GM12878 (cell line): Measurements from ENCODE around the gene ATG5. TPM values are rescaled to one million over a fixed set of nuclear protein-coding genes. Genes with fewer than 3 reads are reported as not detected.

Source experiments
- ATAC-seq: fragments of 200-7000 bp; cut with Tn5 transposase; 3 replicates; pipeline ENCODE4 v1.9.1; 2020; ENCODE audit warnings: mild to moderate bottlenecking, moderate library complexity
- BruUV-seq: library from RNA; stranded (reverse); fragments of 400-500 nt; replicated peaks from 2 replicates; lab custom pipeline; 2021; lab: Mats Ljungman, UMichigan
- CTCF ChIA-PET: fragments of 300-600 bp; sonication (Branson Sonifier 250); formaldehyde crosslinking; extraction: SDS; loops from one replicate; lab custom pipeline; 2021; ENCODE audit warnings: inconsistent platforms; lab: Yijun Ruan, JAX
- POLR2A ChIA-PET: fragments of 350-600 bp; formaldehyde crosslinking; extraction: SDS; loops from one replicate; lab custom pipeline; 2021; ENCODE audit warnings: inconsistent platforms; lab: Charles Lee
- RAD21 ChIA-PET: fragments of 300-600 bp; sonication (Branson Sonifier 250); formaldehyde crosslinking; loops from one replicate; lab custom pipeline; 2023; ENCODE audit warnings: antibody characterized with exemption; ENCODE audit not compliant: unreplicated experiment; lab: Charles Lee
- SMC1A ChIA-PET: fragments of 300-600 bp; sonication (Branson Sonifier 250); formaldehyde crosslinking; loops from one replicate; lab custom pipeline; 2023; ENCODE audit not compliant: unreplicated experiment, uncharacterized antibody; lab: Charles Lee
- DNase-seq: peaks from one replicate; pipeline ENCODE4 v3.0.0-alpha.2; 2011; ENCODE audit warnings: low read depth, low spot score
- FAIRE-seq: peaks from 3 replicates; lab custom pipeline; 2011; peaks lifted over from hg19 to GRCh38; lab: Jason Lieb, UNC
- H2AFZ ChIP-seq: 2 replicates; pipeline ENCODE4 v1.6.0; 2011; ENCODE audit warnings: low read depth, low read length, control low read depth; ENCODE audit not compliant: control insufficient read depth
- H3K27ac ChIP-seq: 2 replicates; pipeline ENCODE4 v1.5.1; 2011; ENCODE audit warnings: control low read depth; ENCODE audit not compliant: control insufficient read depth, insufficient read depth
- H3K27me3 ChIP-seq, 2 experiments: replicated peaks in 1 of 2; 2 replicates each; pipeline versions ENCODE4 v1.6.0 to v1.6.1; 2011; ENCODE audit warnings: low read length in 1 of 2; ENCODE audit not compliant: control insufficient read depth in 2 of 2, insufficient read depth in 2 of 2
- H3K36me3 ChIP-seq, 2 experiments: 2 replicates each; pipeline ENCODE4 v1.5.1; 2011; ENCODE audit warnings: low read length in 1 of 2; ENCODE audit not compliant: control insufficient read depth in 2 of 2, insufficient read depth in 2 of 2
- H3K4me1 ChIP-seq: 2 replicates; pipeline ENCODE4 v1.6.1; 2011; ENCODE audit warnings: mild to moderate bottlenecking, low read length, moderate library complexity, mixed read lengths; ENCODE audit not compliant: control insufficient read depth, insufficient read depth
- H3K4me2 ChIP-seq: 2 replicates; pipeline ENCODE4 v1.6.0; 2011; ENCODE audit warnings: control low read depth; ENCODE audit not compliant: control insufficient read depth, insufficient read depth
- H3K4me3 ChIP-seq: fragments of 200-600 bp; sonication (generic); 2 replicates; pipeline ENCODE4 v1.5.1; 2016
- H3K79me2 ChIP-seq: 2 replicates; pipeline ENCODE4 v1.6.0; 2011; ENCODE audit warnings: low read length; ENCODE audit not compliant: control insufficient read depth, insufficient read depth
- H3K9ac ChIP-seq: 2 replicates; pipeline ENCODE4 v1.8.0; 2011; ENCODE audit warnings: low read length, control low read depth, mixed read lengths; ENCODE audit not compliant: control insufficient read depth, insufficient read depth
- H3K9me3 ChIP-seq: replicated peaks from 3 replicates; pipeline ENCODE4 v1.5.1; 2011; ENCODE audit warnings: mild to moderate bottlenecking, low read length; ENCODE audit not compliant: control insufficient read depth, insufficient read depth
- H4K20me1 ChIP-seq: 2 replicates; pipeline ENCODE4 v1.6.0; 2011; ENCODE audit not compliant: control insufficient read depth, insufficient read depth
- BACH1 ChIP-seq: fragments of 450-650 bp; IDR thresholded peaks from 2 replicates; pipeline ENCODE4 v1.6.1; 2017; ENCODE audit warnings: mild to moderate bottlenecking, borderline replicate concordance
- BRCA1 ChIP-seq: IDR thresholded peaks from 2 replicates; pipeline ENCODE4 v1.6.1; 2011; ENCODE audit warnings: low read depth, low read length, improper control_type of control experiment
- CBX5 ChIP-seq: sonication (generic); IDR thresholded peaks from 2 replicates; pipeline ENCODE4 v1.6.1; 2016; ENCODE audit warnings: low read depth, moderate library complexity, mild to moderate bottlenecking, inconsistent platforms
- ELK1 ChIP-seq: IDR thresholded peaks from 2 replicates; pipeline ENCODE4 v1.6.1; 2012; ENCODE audit warnings: low read depth, low read length, improper control_type of control experiment
- FOXK2 ChIP-seq: fragments of 450-650 bp; IDR thresholded peaks from 2 replicates; pipeline ENCODE4 v1.6.1; 2017; ENCODE audit warnings: mild to moderate bottlenecking, moderate library complexity
- GATAD2B ChIP-seq: fragments of 450-650 bp; conservative IDR thresholded peaks from 2 replicates; pipeline ENCODE4 v1.6.1; 2017; ENCODE audit warnings: low read depth, mild to moderate bottlenecking, moderate library complexity
- IKZF2 ChIP-seq, 2 experiments: fragments of 450-650 bp; IDR thresholded peaks; 2 replicates each; pipeline ENCODE4 v1.6.1; 2017; ENCODE audit warnings: mild to moderate bottlenecking in 2 of 2, moderate library complexity in 2 of 2
- MYB ChIP-seq: fragments of 150-350 bp; IDR thresholded peaks from 2 replicates; pipeline ENCODE4 v1.6.1; 2014; ENCODE audit warnings: mild to moderate bottlenecking, low read depth, low read length, borderline replicate concordance
- MYC ChIP-seq: IDR thresholded peaks from 2 replicates; pipeline ENCODE4 v1.6.1; 2011; ENCODE audit warnings: mild to moderate bottlenecking, low read length, moderate library complexity, inconsistent platforms; ENCODE audit not compliant: insufficient read depth, insufficient replicate concordance, insufficient read length, severe bottlenecking
- NFIC ChIP-seq: IDR thresholded peaks from 2 replicates; pipeline ENCODE4 v1.6.1; 2012; ENCODE audit warnings: low read depth, mild to moderate bottlenecking, inconsistent platforms, low read length, moderate library complexity
- NR2F1 ChIP-seq: fragments of 450-650 bp; conservative IDR thresholded peaks from 2 replicates; pipeline ENCODE4 v1.6.1; 2017; ENCODE audit warnings: mild to moderate bottlenecking
- PML ChIP-seq: IDR thresholded peaks from 2 replicates; pipeline ENCODE4 v1.6.1; 2012; ENCODE audit warnings: low read length, inconsistent platforms
- RAD51 ChIP-seq: fragments of 450-650 bp; IDR thresholded peaks from 2 replicates; pipeline ENCODE4 v1.6.1; 2016; ENCODE audit warnings: moderate library complexity, mild to moderate bottlenecking, inconsistent platforms
- RBBP5 ChIP-seq: fragments of 200-600 bp; sonication (generic); conservative IDR thresholded peaks from 2 replicates; pipeline ENCODE4 v1.6.1; 2016
- SMC3 ChIP-seq: IDR thresholded peaks from 2 replicates; pipeline ENCODE4 v1.6.1; 2011; ENCODE audit warnings: low read length, improper control_type of control experiment, borderline replicate concordance
- SRF ChIP-seq, 2 experiments: IDR thresholded peaks; 2 replicates each; pipeline ENCODE4 v1.6.1; 2011; ENCODE audit warnings: low read depth in 2 of 2, low read length in 2 of 2, mild to moderate bottlenecking in 1 of 2, moderate library complexity in 1 of 2
- TCF7 ChIP-seq: IDR thresholded peaks from 2 replicates; pipeline ENCODE4 v1.6.1; 2014; ENCODE audit warnings: antibody characterized with exemption, borderline replicate concordance
- ZBED1 ChIP-seq: IDR thresholded peaks from 2 replicates; pipeline ENCODE4 v1.6.1; 2016; ENCODE audit warnings: borderline replicate concordance
- ZSCAN29 ChIP-seq: fragments of 450-650 bp; IDR thresholded peaks from 2 replicates; pipeline ENCODE4 v1.6.1; 2017; ENCODE audit warnings: mild to moderate bottlenecking, moderate library complexity
- WGBS: methylation state at CpG from one replicate; pipeline ENCODE4 v1.1.6; 2016; ENCODE audit warnings: low lambda C conversion rate; ENCODE audit not compliant: insufficient replicate concordance, insufficient coverage; ENCODE audit errors: missing lambda C conversion rate; 5-methylcytosine and 5-hydroxymethylcytosine counted together
- in situ Hi-C: fragments of 300-500 bp; cut with MboI; formaldehyde crosslinking; loops from 9 replicates; pipeline ENCODE4 v1.14.3; 2018; ENCODE audit warnings: mixed read lengths
- intact Hi-C: fragments of 100-400 bp; cut with micrococcal nuclease; formaldehyde crosslinking; loops from one replicate; pipeline ENCODE4 v1.14.2; 2022; ENCODE audit not compliant: unreplicated experiment
- polyA plus RNA-seq, 11 experiments: library from polyadenylated mRNA; depleted of rRNA in 4 of 11; unstranded in 6 of 11; stranded (reverse) in 5 of 11; fragments of >200 nt; fragmentation: Nextera tagmentation in 4 of 11; fragmentation: Illumina TruSeq in 1 of 11; extraction: Ambion mirVana in 4 of 11; extraction: Trizol in 1 of 11; gene quantifications; 1 replicate in 1 of 11; 2 replicates in 10 of 11; pipeline versions ENCODE4 v1.2.1 to v1.2.3, GENCODE V29; 2011 to 2016; ENCODE audit warnings: inconsistent platforms in 2 of 11, missing spikeins in 2 of 11, low read depth in 1 of 11
- total RNA-seq, 4 experiments: library from RNA; depleted of rRNA in 3 of 4; stranded (reverse); fragments of >200 nt in 3 of 4; fragmentation: Illumina TruSeq in 1 of 4; extraction: Trizol in 1 of 4; gene quantifications; 2 replicates each; pipeline versions ENCODE4 v1.2.1 to v1.2.3, GENCODE V29; 2013 to 2021
- TF ChIP-seq, protein P1 (sequence below): fragments of 450-650 bp; formaldehyde crosslinking; IDR thresholded peaks from 2 replicates; pipeline ENCODE4 v1.5.0; 2022; ENCODE audit warnings: mild to moderate bottlenecking, missing genetic modification characterization
- TF ChIP-seq, protein P2 (sequence below): IDR thresholded peaks from 2 replicates; pipeline ENCODE4 v1.6.1; 2012; ENCODE audit warnings: low read depth, low read length, improper control_type of control experiment

Gene ATG5
- total and polyA plus RNA-seq, 10 of the 15 experiments (the other 5 are each of a cell fraction or from before 2014, with no cell fraction given) = 12.9 to 51.8 (median 23.9) TPM

- no peak for TF ChIP-seq MYB
- TF ChIP-seq ZSCAN29 = no peak
- no peak for TF ChIP-seq SMC3
- TF ChIP-seq NR2F1 = no peak
- TF ChIP-seq TCF7 = no peak
- no peak for TF ChIP-seq CBX5
- no peak for TF ChIP-seq ELK1
- TF ChIP-seq ZBED1 = no peak
Observed at GRCh38 chr6:106145144-106145543, 180.4 kb downstream of the ATG5 start (continued).

- no peak for ATAC-seq
- whole genome bisulfite sequencing = 97% methylated on average over 12 of the region's 12 CpGs
- intact Hi-C loops (loop anchor here (2.0 kb wide), 1 partner anchor 41 kb away; no protein-coding TSS in a partner anchor), in situ Hi-C loops (no loop called here)
- H3K9ac ChIP-seq = no peak overlapping the region
- no peak overlapping the region for H3K27ac ChIP-seq
- H3K4me3 ChIP-seq = no peak overlapping the region
- no TSS peak for BruUV-seq
- no peak overlapping the region for H3K4me2 ChIP-seq
- no peak for DNase-seq
- no peaks in the 10 kb centered on the region for H3K79me2 ChIP-seq
- RAD21 ChIA-PET = interaction anchor here (1.6 to 8.7 kb wide), 5 partner anchors 20 to 79 kb away, joined by 3 to 90 read pairs (median 22); no protein-coding TSS in a partner anchor
- no peak for FAIRE-seq
- SMC1A ChIA-PET = interaction anchor here (1.1 to 18.2 kb wide), 11 partner anchors 12 to 686 kb away, joined by 3 to 217 read pairs (median 22); no protein-coding TSS in a partner anchor
- no peak overlapping the region for H2AFZ ChIP-seq
- no peaks in the 10 kb centered on the region for H3K36me3 ChIP-seq
- no peaks in the 10 kb centered on the region for H3K27me3 ChIP-seq
- H3K9me3 ChIP-seq = no peaks in the 10 kb centered on the region
- CTCF ChIA-PET = interaction anchor here (0.9 to 4.2 kb wide), 4 partner anchors 14 to 79 kb away, joined by 3 to 61 read pairs (median 6); no protein-coding TSS in a partner anchor
- no peaks in the 10 kb centered on the region for H4K20me1 ChIP-seq
- peaks cover 60% of the 10 kb centered on the region for H3K4me1 ChIP-seq
- POLR2A ChIA-PET = interaction anchor here (1.4 to 4.7 kb wide), 3 partner anchors 17 to 38 kb away, joined by 3 to 28 read pairs (median 14); no protein-coding TSS in a partner anchor
- TF ChIP-seq, protein P1, sequence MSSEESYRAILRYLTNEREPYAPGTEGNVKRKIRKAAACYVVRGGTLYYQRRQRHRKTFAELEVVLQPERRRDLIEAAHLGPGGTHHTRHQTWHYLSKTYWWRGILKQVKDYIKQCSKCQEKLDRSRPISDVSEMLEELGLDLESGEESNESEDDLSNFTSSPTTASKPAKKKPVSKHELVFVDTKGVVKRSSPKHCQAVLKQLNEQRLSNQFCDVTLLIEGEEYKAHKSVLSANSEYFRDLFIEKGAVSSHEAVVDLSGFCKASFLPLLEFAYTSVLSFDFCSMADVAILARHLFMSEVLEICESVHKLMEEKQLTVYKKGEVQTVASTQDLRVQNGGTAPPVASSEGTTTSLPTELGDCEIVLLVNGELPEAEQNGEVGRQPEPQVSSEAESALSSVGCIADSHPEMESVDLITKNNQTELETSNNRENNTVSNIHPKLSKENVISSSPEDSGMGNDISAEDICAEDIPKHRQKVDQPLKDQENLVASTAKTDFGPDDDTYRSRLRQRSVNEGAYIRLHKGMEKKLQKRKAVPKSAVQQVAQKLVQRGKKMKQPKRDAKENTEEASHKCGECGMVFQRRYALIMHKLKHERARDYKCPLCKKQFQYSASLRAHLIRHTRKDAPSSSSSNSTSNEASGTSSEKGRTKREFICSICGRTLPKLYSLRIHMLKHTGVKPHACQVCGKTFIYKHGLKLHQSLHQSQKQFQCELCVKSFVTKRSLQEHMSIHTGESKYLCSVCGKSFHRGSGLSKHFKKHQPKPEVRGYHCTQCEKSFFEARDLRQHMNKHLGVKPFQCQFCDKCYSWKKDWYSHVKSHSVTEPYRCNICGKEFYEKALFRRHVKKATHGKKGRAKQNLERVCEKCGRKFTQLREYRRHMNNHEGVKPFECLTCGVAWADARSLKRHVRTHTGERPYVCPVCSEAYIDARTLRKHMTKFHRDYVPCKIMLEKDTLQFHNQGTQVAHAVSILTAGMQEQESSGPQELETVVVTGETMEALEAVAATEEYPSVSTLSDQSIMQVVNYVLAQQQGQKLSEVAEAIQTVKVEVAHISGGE = no peak
- TF ChIP-seq BACH1 (no peak), NFIC (no peak), RAD51 (no peak), IKZF2 (IDR thresholded peaks at IDR 0.05) (no peak), SRF (IDR thresholded peaks at IDR 0.05; ENCODE audit: low read depth in 2 of 2, low read length in 2 of 2) (no peak), FOXK2 (no peak), PML (no peak), BRCA1 (no peak), RBBP5 (no peak), MYC (no peak), GATAD2B (no peak)
- TF ChIP-seq, protein P2, sequence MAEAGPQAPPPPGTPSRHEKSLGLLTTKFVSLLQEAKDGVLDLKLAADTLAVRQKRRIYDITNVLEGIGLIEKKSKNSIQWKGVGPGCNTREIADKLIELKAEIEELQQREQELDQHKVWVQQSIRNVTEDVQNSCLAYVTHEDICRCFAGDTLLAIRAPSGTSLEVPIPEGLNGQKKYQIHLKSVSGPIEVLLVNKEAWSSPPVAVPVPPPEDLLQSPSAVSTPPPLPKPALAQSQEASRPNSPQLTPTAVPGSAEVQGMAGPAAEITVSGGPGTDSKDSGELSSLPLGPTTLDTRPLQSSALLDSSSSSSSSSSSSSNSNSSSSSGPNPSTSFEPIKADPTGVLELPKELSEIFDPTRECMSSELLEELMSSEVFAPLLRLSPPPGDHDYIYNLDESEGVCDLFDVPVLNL = no peak
Observed at GRCh38 chr6:106143665-106144064, 181.9 kb downstream of the ATG5 start.
